Peyer's patch (tissue), 4 donors: ENCODE measurements around the gene CLEC4D. TPM values are rescaled to one million over a fixed set of nuclear protein-coding genes. Genes with fewer than 3 reads are reported as not detected.

Source experiments
- DNase-seq, 3 donors: peaks; one replicate each; pipeline ENCODE4 v3.0.0-alpha.2; 2017 to 2019
- H3K27ac ChIP-seq, 4 donors: fragments of 200-600 bp; sonication (generic); one replicate each; pipeline ENCODE4 v1.5.1; 2016 to 2019
- H3K27me3 ChIP-seq, 2 donors: fragments of 200-600 bp; sonication (generic); one replicate each; pipeline ENCODE4 v1.5.1; 2019
- H3K36me3 ChIP-seq, 3 donors: fragments of 200-600 bp; sonication (generic); one replicate each; pipeline ENCODE4 v1.5.1; 2016 to 2019
- H3K4me1 ChIP-seq, 4 donors: fragments of 200-600 bp; sonication (generic); one replicate each; pipeline ENCODE4 v1.5.1; 2016 to 2019
- H3K4me3 ChIP-seq, 4 donors: fragments of 200-600 bp; sonication (generic); 1 replicate in 3 of 4; 2 replicates in 1 of 4; pipeline ENCODE4 v1.5.1; 2016 to 2019; ENCODE audit warnings: mild to moderate bottlenecking in 1 of 4
- H3K9me3 ChIP-seq, 4 donors: fragments of 200-600 bp; sonication (generic); one replicate each; pipeline ENCODE4 v1.5.1; 2016 to 2019; ENCODE audit warnings: mild to moderate bottlenecking in 1 of 4
- POLR2A ChIP-seq, 2 donors: fragments of 450-650 bp; IDR thresholded peaks; one replicate each; pipeline ENCODE4 v1.5.1; 2017; ENCODE audit warnings: antibody characterized with exemption in 2 of 2, mild to moderate bottlenecking in 2 of 2, moderate library complexity in 2 of 2
- total RNA-seq, 4 donors: library from RNA; depleted of rRNA; stranded (reverse); fragments of >200 nt; gene quantifications; one replicate each; pipeline ENCODE4 v1.1.0, GENCODE V29; 2016
- TF ChIP-seq, protein P1 (sequence below), 6 experiments: fragments of 450-650 bp in 4 of 6; fragments of 200-600 bp in 2 of 6; sonication (generic) in 1 of 6; IDR thresholded peaks; one replicate each; pipeline ENCODE4 v1.5.1; 2017 to 2019; ENCODE audit warnings: antibody characterized with exemption in 6 of 6, mild to moderate bottlenecking in 3 of 6, moderate library complexity in 1 of 6

Gene CLEC4D
- total RNA-seq, 4 donors from 2014 or later, result not detected

DNA sequence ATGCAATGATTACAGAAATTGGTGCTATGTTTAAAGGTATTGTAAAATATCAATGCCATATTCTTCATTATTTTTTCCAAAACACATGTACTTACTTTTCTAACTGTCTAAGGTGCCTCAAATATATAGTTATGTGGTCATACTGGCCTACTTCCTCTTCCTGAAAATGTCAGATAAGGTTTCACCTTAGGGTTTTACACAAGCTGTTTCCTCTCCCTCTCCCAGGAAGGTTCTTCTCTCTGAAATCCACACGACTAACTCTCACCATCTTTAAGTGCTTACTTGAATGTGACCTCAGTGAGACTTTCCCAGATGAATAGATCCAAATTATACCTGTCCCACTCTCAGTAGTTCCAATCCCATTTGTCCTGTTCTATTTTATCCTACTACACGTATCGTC is 11.6 kb upstream of the CLEC4D start:
- H3K4me1 ChIP-seq, result no peaks in the 10 kb centered on the region
- H3K27me3 ChIP-seq, result no peaks in the 10 kb centered on the region
- no peaks in the 10 kb centered on the region for H3K9me3 ChIP-seq
- H3K27ac ChIP-seq, result no peak overlapping the region
- DNase-seq, result no peak
- no peak overlapping the region for H3K4me3 ChIP-seq
- no peaks in the 10 kb centered on the region for H3K36me3 ChIP-seq
- TF ChIP-seq POLR2A (IDR thresholded peaks at IDR 0.05), result no peak
- TF ChIP-seq, protein P1, sequence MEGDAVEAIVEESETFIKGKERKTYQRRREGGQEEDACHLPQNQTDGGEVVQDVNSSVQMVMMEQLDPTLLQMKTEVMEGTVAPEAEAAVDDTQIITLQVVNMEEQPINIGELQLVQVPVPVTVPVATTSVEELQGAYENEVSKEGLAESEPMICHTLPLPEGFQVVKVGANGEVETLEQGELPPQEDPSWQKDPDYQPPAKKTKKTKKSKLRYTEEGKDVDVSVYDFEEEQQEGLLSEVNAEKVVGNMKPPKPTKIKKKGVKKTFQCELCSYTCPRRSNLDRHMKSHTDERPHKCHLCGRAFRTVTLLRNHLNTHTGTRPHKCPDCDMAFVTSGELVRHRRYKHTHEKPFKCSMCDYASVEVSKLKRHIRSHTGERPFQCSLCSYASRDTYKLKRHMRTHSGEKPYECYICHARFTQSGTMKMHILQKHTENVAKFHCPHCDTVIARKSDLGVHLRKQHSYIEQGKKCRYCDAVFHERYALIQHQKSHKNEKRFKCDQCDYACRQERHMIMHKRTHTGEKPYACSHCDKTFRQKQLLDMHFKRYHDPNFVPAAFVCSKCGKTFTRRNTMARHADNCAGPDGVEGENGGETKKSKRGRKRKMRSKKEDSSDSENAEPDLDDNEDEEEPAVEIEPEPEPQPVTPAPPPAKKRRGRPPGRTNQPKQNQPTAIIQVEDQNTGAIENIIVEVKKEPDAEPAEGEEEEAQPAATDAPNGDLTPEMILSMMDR (IDR thresholded peaks at IDR 0.05), result no peak

DNA sequence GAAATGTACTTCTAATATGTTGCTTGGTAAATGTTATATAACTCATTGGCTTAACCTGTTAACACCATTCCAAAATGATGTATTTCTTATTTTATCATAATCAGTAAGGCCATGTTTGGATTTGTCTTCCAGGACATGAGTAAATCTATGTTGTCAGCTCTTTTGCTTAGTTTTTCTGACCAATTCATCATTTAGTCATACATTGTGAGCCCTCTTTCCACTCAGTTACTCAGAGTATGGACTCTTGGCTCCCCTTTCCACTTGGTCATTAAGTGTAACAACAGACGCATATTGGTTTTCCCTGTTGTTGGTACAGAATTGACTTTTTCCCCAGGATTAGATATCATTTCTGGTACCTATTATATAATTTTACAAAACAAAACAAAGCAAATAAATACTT is 9.0 kb upstream of the CLEC4D start:
- Histone ChIP-seq H3K4me1 (no peaks in the 10 kb centered on the region), H3K36me3 (no peaks in the 10 kb centered on the region), H3K9me3 (no peaks in the 10 kb centered on the region), H3K27me3 (no peaks in the 10 kb centered on the region), H3K4me3 (no peak overlapping the region), H3K27ac (no peak overlapping the region)
- DNase-seq, result no peak
- TF ChIP-seq, protein P1 (IDR thresholded peaks at IDR 0.05), result no peak
- TF ChIP-seq POLR2A (IDR thresholded peaks at IDR 0.05), result no peak

DNA sequence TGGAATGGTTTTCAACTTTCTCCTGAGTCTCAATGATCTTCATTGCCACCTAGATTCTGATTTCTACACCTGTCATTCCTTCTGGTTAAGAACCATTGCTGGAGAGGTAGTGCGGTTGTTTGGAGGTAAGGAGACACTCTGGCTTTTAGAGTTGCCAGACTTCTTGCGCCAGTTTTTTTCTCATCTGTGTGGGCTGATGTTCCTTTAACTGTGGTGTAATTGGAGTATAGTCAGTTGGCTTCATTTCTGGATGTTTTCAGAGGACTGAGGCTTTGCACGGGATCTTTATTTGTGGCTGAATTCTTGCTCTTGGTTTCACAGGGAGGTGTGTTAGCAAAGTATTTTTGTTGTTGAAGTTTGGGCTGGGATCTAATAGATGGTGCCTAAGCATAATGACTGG is 5.7 kb upstream of the CLEC4D start:
- Histone ChIP-seq H3K9me3 (no peaks in the 10 kb centered on the region), H3K27me3 (no peaks in the 10 kb centered on the region), H3K4me3 (no peak overlapping the region), H3K36me3 (no peaks in the 10 kb centered on the region), H3K4me1 (no peaks in the 10 kb centered on the region), H3K27ac (no peak overlapping the region)
- TF ChIP-seq, protein P1 (IDR thresholded peaks at IDR 0.05), result no peak
- TF ChIP-seq POLR2A (IDR thresholded peaks at IDR 0.05), result no peak
- DNase-seq, result no peak

DNA sequence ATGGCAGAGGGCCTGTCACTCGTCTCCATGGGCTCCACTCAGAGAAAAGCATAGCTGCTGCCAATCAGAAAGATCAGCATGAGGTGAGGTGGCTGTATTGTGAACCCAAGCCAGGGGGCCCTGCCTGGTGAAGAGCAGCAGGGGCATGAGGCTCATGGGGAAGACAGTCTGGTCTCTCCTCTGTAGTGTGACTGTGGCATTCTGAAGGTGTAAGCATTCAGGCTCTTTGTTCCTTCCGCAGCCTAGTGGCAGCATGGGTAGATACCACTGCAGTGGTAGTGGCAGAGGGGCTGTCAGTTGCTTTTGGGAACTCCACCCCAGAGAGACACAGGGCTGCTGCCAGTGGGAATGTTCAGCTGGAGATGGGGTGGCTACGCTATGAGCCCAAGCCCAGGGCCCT is 5.1 kb upstream of the CLEC4D start:
- Histone ChIP-seq H3K9me3 (no peaks in the 10 kb centered on the region), H3K4me3 (no peak overlapping the region), H3K36me3 (no peaks in the 10 kb centered on the region), H3K27me3 (no peaks in the 10 kb centered on the region), H3K4me1 (no peaks in the 10 kb centered on the region), H3K27ac (no peak overlapping the region)
- no peak for TF ChIP-seq POLR2A (IDR thresholded peaks at IDR 0.05)
- TF ChIP-seq, protein P1 (IDR thresholded peaks at IDR 0.05), result no peak
- no peak for DNase-seq

DNA sequence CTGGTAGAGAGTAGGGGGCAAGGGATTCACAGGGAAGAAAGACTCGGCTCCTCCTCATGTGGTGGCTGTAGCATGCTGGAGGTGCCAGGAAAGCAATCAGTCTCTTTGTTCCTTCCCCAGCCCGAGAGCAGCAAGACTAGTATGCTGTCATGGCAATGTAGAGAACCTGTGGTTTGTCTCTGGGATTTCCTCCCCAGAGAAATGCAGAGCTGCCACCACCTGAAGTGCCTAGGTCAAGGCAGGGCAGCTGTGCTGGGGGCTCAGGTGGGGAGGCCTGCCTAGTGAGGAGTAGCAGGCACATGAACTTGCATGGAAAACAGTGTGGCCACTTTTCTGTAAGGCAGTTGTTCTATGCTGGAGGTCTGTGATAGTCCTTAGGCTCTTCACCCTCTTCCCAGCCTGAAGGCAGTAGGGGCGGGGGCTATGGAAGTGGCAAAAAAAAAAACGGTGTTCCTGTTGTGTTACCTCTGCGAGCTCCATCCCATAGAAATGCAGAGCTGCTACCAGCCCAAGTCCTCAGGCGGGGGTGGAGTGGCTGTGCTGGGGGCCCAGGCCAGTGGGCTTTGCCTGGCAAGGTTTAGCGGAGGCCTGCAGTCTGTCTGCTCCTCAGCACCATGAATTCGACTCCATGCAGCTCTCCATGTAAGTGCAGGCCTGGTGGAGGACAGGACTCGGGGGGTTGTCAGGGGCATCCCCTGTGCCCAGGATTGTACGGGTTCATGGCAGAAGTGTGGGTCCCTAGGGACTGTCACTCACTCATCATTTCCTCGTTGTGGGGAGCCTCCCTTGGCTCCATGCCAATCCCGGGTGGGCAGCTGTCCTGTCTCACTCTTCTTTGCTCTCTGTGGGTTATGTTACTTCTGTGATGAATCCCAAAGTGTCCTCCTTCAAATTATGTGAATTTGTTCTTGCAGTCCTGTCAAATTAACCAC is 4.1 kb upstream of the CLEC4D start:
- no peak for DNase-seq
- TF ChIP-seq, protein P1 (IDR thresholded peaks at IDR 0.05), result no peak
- no peak for TF ChIP-seq POLR2A (IDR thresholded peaks at IDR 0.05)
- no peaks in the 10 kb centered on the region for H3K9me3 ChIP-seq
- no peaks in the 10 kb centered on the region for H3K4me1 ChIP-seq
- H3K36me3 ChIP-seq, result no peaks in the 10 kb centered on the region
- H3K27me3 ChIP-seq, result no peaks in the 10 kb centered on the region
- no peak overlapping the region for H3K27ac ChIP-seq
- H3K4me3 ChIP-seq, result no peak overlapping the region
